GM23338 (cell line): ENCODE results near the gene RWDD1. TPM values are rescaled to one million over a fixed set of nuclear protein-coding genes. Genes with fewer than 3 reads are reported as not detected.
A peak's percentile ranks its signal among the peaks of the same experiment; 100 is the strongest.

ENCODE experiments used
- ATAC-seq: fragments of 200-7000 bp; cut with Tn5 transposase; 3 replicates; pipeline ENCODE4 v1.9.1; 2020
- DNase-seq: peaks from one replicate; pipeline ENCODE4 v3.0.0-alpha.2; 2015; ENCODE audit warnings: low spot score
- H2AFZ ChIP-seq: fragments of 200-600 bp; sonication (generic); 2 replicates; pipeline ENCODE4 v1.8.0; 2016; ENCODE audit warnings: antibody characterized with exemption, mild to moderate bottlenecking, moderate library complexity
- H3F3A ChIP-seq: fragments of 200-600 bp; sonication (generic); replicated peaks from 2 replicates; pipeline ENCODE4 v1.8.0; 2017; ENCODE audit warnings: antibody characterized with exemption, mixed run types, low read depth
- H3K27ac ChIP-seq: fragments of 200-600 bp; sonication (generic); 2 replicates; pipeline ENCODE4 v1.6.1; 2016; ENCODE audit warnings: low read depth
- H3K27me3 ChIP-seq: fragments of 200-600 bp; sonication (generic); 2 replicates; pipeline ENCODE4 v1.8.0; 2016; ENCODE audit warnings: mild to moderate bottlenecking, mixed run types, moderate library complexity; ENCODE audit not compliant: insufficient read depth
- H3K36me3 ChIP-seq: fragments of 200-600 bp; sonication (generic); 2 replicates; pipeline ENCODE4 v1.8.0; 2016; ENCODE audit warnings: mild to moderate bottlenecking; ENCODE audit not compliant: insufficient read depth
- H3K4me1 ChIP-seq: fragments of 200-600 bp; sonication (generic); 2 replicates; pipeline ENCODE4 v1.8.0; 2016; ENCODE audit warnings: mild to moderate bottlenecking, moderate library complexity; ENCODE audit not compliant: insufficient read depth
- H3K4me2 ChIP-seq: fragments of 200-600 bp; sonication (generic); 2 replicates; pipeline ENCODE4 v1.7.1; 2017; ENCODE audit warnings: mixed run types
- H3K4me3 ChIP-seq: fragments of 200-600 bp; sonication (generic); 2 replicates; pipeline ENCODE4 v1.6.1; 2016; ENCODE audit warnings: mixed run types
- H3K79me2 ChIP-seq: fragments of 200-600 bp; sonication (generic); replicated peaks from 2 replicates; pipeline ENCODE4 v1.8.0; 2017; ENCODE audit warnings: mild to moderate bottlenecking; ENCODE audit not compliant: insufficient read depth
- H3K9me2 ChIP-seq: fragments of 200-600 bp; sonication (generic); 2 replicates; pipeline ENCODE4 v1.8.0; 2017; ENCODE audit not compliant: insufficient read depth
- H4K20me1 ChIP-seq: fragments of 200-600 bp; sonication (generic); replicated peaks from 2 replicates; pipeline ENCODE4 v1.8.0; 2017; ENCODE audit warnings: mild to moderate bottlenecking; ENCODE audit not compliant: insufficient read depth
- H3K27ac Mint-ChIP-seq: 2 replicates; pipeline ENCODE4 v1.8.0; 2020; ENCODE audit warnings: inconsistent platforms, mild to moderate bottlenecking, moderate library complexity, mixed read lengths
- H3K27me3 Mint-ChIP-seq: 3 replicates; pipeline ENCODE4 v1.8.0; 2022; ENCODE audit warnings: low read depth, mild to moderate bottlenecking, moderate library complexity, mixed read lengths, inconsistent platforms; ENCODE audit not compliant: insufficient read depth, poor library complexity
- H3K36me3 Mint-ChIP-seq: 3 replicates; pipeline ENCODE4 v1.8.0; 2021; ENCODE audit warnings: low read depth, mild to moderate bottlenecking, inconsistent platforms, moderate library complexity, mixed read lengths
- H3K4me1 Mint-ChIP-seq: 3 replicates; pipeline ENCODE4 v1.8.0; 2020; ENCODE audit warnings: mild to moderate bottlenecking, inconsistent platforms, mixed read lengths
- H3K4me3 Mint-ChIP-seq: 3 replicates; pipeline ENCODE4 v1.8.0; 2021; ENCODE audit warnings: moderate library complexity, mild to moderate bottlenecking, inconsistent platforms, mixed read lengths
- H3K9me3 Mint-ChIP-seq: 3 replicates; pipeline ENCODE4 v1.8.0; 2020; ENCODE audit warnings: moderate library complexity, mild to moderate bottlenecking, inconsistent platforms, mixed read lengths
- CREB1 ChIP-seq: fragments of 250-450 bp; sonication (Bioruptor Pico); IDR thresholded peaks from 2 replicates; pipeline ENCODE4 v1.5.0; 2020; ENCODE audit warnings: low read depth, mild to moderate bottlenecking, moderate library complexity
- CTCF ChIP-seq, 2 experiments: fragments of 200-600 bp in 1 of 2; sonication (generic) in 1 of 2; conservative IDR thresholded peaks; 2 replicates each; pipeline versions ENCODE4 v1.5.1 to v1.6.1; 2016 to 2017; ENCODE audit warnings: antibody characterized with exemption in 2 of 2, low read depth in 2 of 2, mild to moderate bottlenecking in 2 of 2, moderate library complexity in 1 of 2
- ETS1 ChIP-seq: IDR thresholded peaks from 2 replicates; pipeline ENCODE4 v1.6.1; 2016; ENCODE audit warnings: antibody characterized with exemption
- EZH2 ChIP-seq: fragments of 200-600 bp; sonication (generic); IDR thresholded peaks from one replicate; pipeline ENCODE4 v1.8.0; 2017; ENCODE audit warnings: antibody characterized with exemption, mild to moderate bottlenecking, low read depth; ENCODE audit not compliant: unreplicated experiment
- EZH2phosphoT487 ChIP-seq: fragments of 200-600 bp; sonication (generic); IDR thresholded peaks from one replicate; pipeline ENCODE4 v1.8.1; 2018; ENCODE audit warnings: antibody characterized with exemption; ENCODE audit not compliant: unreplicated experiment
- JUNB ChIP-seq: IDR thresholded peaks from one replicate; pipeline ENCODE4 v1.6.1; 2016; ENCODE audit warnings: antibody characterized with exemption; ENCODE audit not compliant: unreplicated experiment
- NANOG ChIP-seq: IDR thresholded peaks from 2 replicates; pipeline ENCODE4 v1.6.1; 2016; ENCODE audit warnings: antibody characterized with exemption, borderline replicate concordance
- POLR2AphosphoS5 ChIP-seq: IDR thresholded peaks from 2 replicates; pipeline ENCODE4 v1.6.1; 2016; ENCODE audit warnings: antibody characterized with exemption, low read depth
- REST ChIP-seq: IDR thresholded peaks from one replicate; pipeline ENCODE4 v1.6.1; 2018; ENCODE audit warnings: antibody characterized with exemption; ENCODE audit not compliant: unreplicated experiment
- STAT1 ChIP-seq: IDR thresholded peaks from one replicate; pipeline ENCODE4 v1.6.1; 2016; ENCODE audit warnings: antibody characterized with exemption; ENCODE audit not compliant: unreplicated experiment
- ZNF114 ChIP-seq: fragments of 250-450 bp; sonication (Bioruptor Pico); IDR thresholded peaks from 2 replicates; pipeline ENCODE4 v1.5.0; 2020; ENCODE audit warnings: mild to moderate bottlenecking, moderate library complexity
- ZNF331 ChIP-seq: fragments of 250-450 bp; sonication (Bioruptor Pico); IDR thresholded peaks from 2 replicates; pipeline ENCODE4 v1.5.0; 2020; ENCODE audit warnings: low read depth, mild to moderate bottlenecking, moderate library complexity
- ZNF462 ChIP-seq: fragments of 250-450 bp; sonication (Bioruptor Pico); IDR thresholded peaks from 2 replicates; pipeline ENCODE4 v1.5.0; 2020; ENCODE audit warnings: mild to moderate bottlenecking, moderate library complexity
- polyA plus RNA-seq: library from polyadenylated mRNA; unstranded; fragments of >200 nt; fragmentation: Nextera tagmentation; extraction: Ambion mirVana; gene quantifications from 2 replicates; pipeline ENCODE4 v1.2.1, GENCODE V29; 2016
- total RNA-seq: library from RNA; depleted of rRNA; stranded (reverse); fragments of >200 nt; shearing (Covaris generic); gene quantifications from 2 replicates; pipeline ENCODE4 v1.2.3, GENCODE V29; 2014

RWDD1 gene
- total and polyA plus RNA-seq, 2 experiments from 2014 or later = 20.2 to 171 TPM

- no peaks in the 10 kb centered on the region for H3K27me3 Mint-ChIP-seq
- Histone ChIP-seq H2AFZ (peak overlapping the region; percentile 7; the same call in 1 of the 2 replicates), H3K79me2 (no peaks in the 10 kb centered on the region), H3F3A (no peaks in the 10 kb centered on the region), H3K27ac (no peak overlapping the region), H3K36me3 (no peaks in the 10 kb centered on the region), H4K20me1 (no peaks in the 10 kb centered on the region), H3K9me2 (no peaks in the 10 kb centered on the region), H3K4me2 (no peak overlapping the region), H3K4me1 (no peaks in the 10 kb centered on the region), H3K27me3 (no peaks in the 10 kb centered on the region), H3K4me3 (no peak overlapping the region)
- H3K9me3 Mint-ChIP-seq = no peaks in the 10 kb centered on the region
- no peak overlapping the region for H3K4me3 Mint-ChIP-seq
- no peak overlapping the region for H3K27ac Mint-ChIP-seq
- ATAC-seq (no peak), DNase-seq (peak; percentile 27)
- peaks cover 4% of the 10 kb centered on the region; the same call in 2 of the 3 replicates for H3K4me1 Mint-ChIP-seq
- H3K36me3 Mint-ChIP-seq = no peaks in the 10 kb centered on the region
- TF ChIP-seq STAT1 (no peak), POLR2AphosphoS5 (no peak), EZH2phosphoT487 (no peak), JUNB (no peak), EZH2 (no peak), ZNF114 (CRISPR knock-in tag) (no peak), NANOG (no peak), CREB1 (CRISPR knock-in tag) (no peak), ZNF462 (CRISPR knock-in tag) (no peak), REST (no peak), CTCF (conservative IDR thresholded peaks at IDR 0.05; ENCODE audit: low read depth in 2 of 2) (no peak), ETS1 (no peak), ZNF331 (CRISPR knock-in tag) (no peak)
Measured at GRCh38 chr6:116557893-116558292, 13.4 kb upstream of the RWDD1 start.
